Measurements from ENCODE around the gene NXPE1. TPM values are rescaled to one million over a fixed set of nuclear protein-coding genes. Genes with fewer than 3 reads are reported as not detected.

NXPE1 gene
- total and polyA plus RNA-seq, 2 experiments from 2014 or later: not detected

GRCh38 chr11:114571712-114572111, 12.0 kb upstream of the NXPE1 start:
- Histone ChIP-seq H3F3A (replicated peaks; ENCODE audit: low read depth) (no peaks in the 10 kb centered on the region), H3K27ac (ENCODE audit: low read depth) (no peak overlapping the region), H3K27me3 (ENCODE audit: insufficient read depth) (no peaks in the 10 kb centered on the region), H3K4me1 (ENCODE audit: insufficient read depth) (peaks cover 11% of the 10 kb centered on the region), H3K4me3 (no peak overlapping the region), H3K36me3 (ENCODE audit: insufficient read depth) (no peaks in the 10 kb centered on the region), H3K9me2 (ENCODE audit: insufficient read depth) (peaks cover 6% of the 10 kb centered on the region; the same call in 1 of the 2 replicates), H3K4me2 (no peak overlapping the region), H2AFZ (no peak overlapping the region; the same call in 1 of the 2 replicates), H4K20me1 (replicated peaks; ENCODE audit: insufficient read depth) (no peaks in the 10 kb centered on the region), H3K79me2 (replicated peaks; ENCODE audit: insufficient read depth) (no peaks in the 10 kb centered on the region)
- H3K4me3 Mint-ChIP-seq: no peak overlapping the region
- TF ChIP-seq ZNF462 (CRISPR knock-in tag; IDR thresholded peaks at IDR 0.05) (no peak), CTCF (conservative IDR thresholded peaks at IDR 0.05; ENCODE audit: low read depth in 2 of 2) (peak; percentile 31 to 57)
- ATAC-seq (no peak), DNase-seq (ENCODE audit: low spot score) (no peak)
- peaks cover 13% of the 10 kb centered on the region; the same call in 2 of the 3 replicates for H3K4me1 Mint-ChIP-seq
- H3K9me3 Mint-ChIP-seq: peaks cover 8% of the 10 kb centered on the region; the same call in 2 of the 3 replicates
- no peak overlapping the region for H3K27ac Mint-ChIP-seq
- H3K36me3 Mint-ChIP-seq (ENCODE audit: low read depth): peaks cover 5% of the 10 kb centered on the region; the same call in 2 of the 3 replicates
- H3K27me3 Mint-ChIP-seq (ENCODE audit: insufficient read depth, low read depth, poor library complexity): peaks cover 1% of the 10 kb centered on the region

- Histone ChIP-seq H3K4me3 (no peak overlapping the region), H3K36me3 (ENCODE audit: insufficient read depth) (no peaks in the 10 kb centered on the region), H3K9me2 (ENCODE audit: insufficient read depth) (peaks cover 6% of the 10 kb centered on the region), H3K4me2 (no peak overlapping the region), H3K27ac (ENCODE audit: low read depth) (no peak overlapping the region), H3K4me1 (ENCODE audit: insufficient read depth) (peaks cover 14% of the 10 kb centered on the region), H2AFZ (peak overlapping the region; percentile 33), H3K27me3 (ENCODE audit: insufficient read depth) (no peaks in the 10 kb centered on the region), H4K20me1 (replicated peaks; ENCODE audit: insufficient read depth) (no peaks in the 10 kb centered on the region), H3F3A (replicated peaks; ENCODE audit: low read depth) (no peaks in the 10 kb centered on the region), H3K79me2 (replicated peaks; ENCODE audit: insufficient read depth) (no peaks in the 10 kb centered on the region)
- no peak overlapping the region for H3K4me3 Mint-ChIP-seq
- peaks cover 24% of the 10 kb centered on the region for H3K4me1 Mint-ChIP-seq
- no peak for ATAC-seq
- no peak overlapping the region for H3K27ac Mint-ChIP-seq
- no peak for DNase-seq (ENCODE audit: low spot score)
- peaks cover 8% of the 10 kb centered on the region; the same call in 2 of the 3 replicates for H3K9me3 Mint-ChIP-seq
- peaks cover 5% of the 10 kb centered on the region; the same call in 2 of the 3 replicates for H3K36me3 Mint-ChIP-seq (ENCODE audit: low read depth)
- H3K27me3 Mint-ChIP-seq (ENCODE audit: insufficient read depth, low read depth, poor library complexity): peaks cover 1% of the 10 kb centered on the region
- TF ChIP-seq EZH2phosphoT487 (IDR thresholded peaks at IDR 0.05; ENCODE audit: unreplicated experiment) (no peak), EZH2 (IDR thresholded peaks at IDR 0.05; ENCODE audit: low read depth, unreplicated experiment) (no peak)
These were observed 10.1 kb upstream of the NXPE1 start for GRCh38 chr11:114569801-114570200.

Data from GM23338 (cell line).